ENCODE measurements around the gene DPRX.

The DPRX gene

DNA sequence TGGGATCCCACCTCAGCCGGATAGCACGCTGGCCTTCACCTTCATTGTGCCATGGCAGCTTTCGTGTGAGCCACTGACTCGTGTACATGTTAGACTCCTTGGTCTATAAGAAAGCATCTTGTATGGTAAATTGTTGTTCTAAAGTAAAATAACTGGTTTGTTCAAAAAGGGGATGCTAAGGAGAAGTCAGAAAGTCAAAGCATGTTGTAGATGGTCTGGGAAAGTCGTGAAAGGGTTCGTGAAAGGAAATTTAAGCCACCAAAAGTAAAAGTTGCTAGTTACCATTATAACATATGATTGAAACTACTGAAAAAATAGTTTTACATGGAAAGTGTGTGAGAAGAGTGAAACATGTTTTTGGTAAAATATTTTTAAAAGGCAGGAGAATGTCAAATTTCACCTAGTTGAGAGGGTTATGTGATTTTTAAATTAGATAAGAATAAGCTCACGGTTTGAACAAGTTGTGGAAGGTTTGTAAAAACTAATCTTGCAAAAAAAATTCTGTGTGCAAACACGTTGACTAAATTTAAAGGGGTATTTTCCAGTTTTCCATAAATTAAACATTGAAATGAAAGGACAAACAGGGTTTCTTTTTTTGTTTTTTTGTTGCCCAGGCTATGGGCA lies 23.4 kb downstream of the DPRX start:
- TF ChIP-seq, protein P1, sequence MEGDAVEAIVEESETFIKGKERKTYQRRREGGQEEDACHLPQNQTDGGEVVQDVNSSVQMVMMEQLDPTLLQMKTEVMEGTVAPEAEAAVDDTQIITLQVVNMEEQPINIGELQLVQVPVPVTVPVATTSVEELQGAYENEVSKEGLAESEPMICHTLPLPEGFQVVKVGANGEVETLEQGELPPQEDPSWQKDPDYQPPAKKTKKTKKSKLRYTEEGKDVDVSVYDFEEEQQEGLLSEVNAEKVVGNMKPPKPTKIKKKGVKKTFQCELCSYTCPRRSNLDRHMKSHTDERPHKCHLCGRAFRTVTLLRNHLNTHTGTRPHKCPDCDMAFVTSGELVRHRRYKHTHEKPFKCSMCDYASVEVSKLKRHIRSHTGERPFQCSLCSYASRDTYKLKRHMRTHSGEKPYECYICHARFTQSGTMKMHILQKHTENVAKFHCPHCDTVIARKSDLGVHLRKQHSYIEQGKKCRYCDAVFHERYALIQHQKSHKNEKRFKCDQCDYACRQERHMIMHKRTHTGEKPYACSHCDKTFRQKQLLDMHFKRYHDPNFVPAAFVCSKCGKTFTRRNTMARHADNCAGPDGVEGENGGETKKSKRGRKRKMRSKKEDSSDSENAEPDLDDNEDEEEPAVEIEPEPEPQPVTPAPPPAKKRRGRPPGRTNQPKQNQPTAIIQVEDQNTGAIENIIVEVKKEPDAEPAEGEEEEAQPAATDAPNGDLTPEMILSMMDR (IDR thresholded peaks at IDR 0.05; ENCODE audit: insufficient read depth, low read depth, low read length, missing control alignments), result no peak
- H3K4me3 ChIP-seq (ENCODE audit: low read depth, low read length), result no peak overlapping the region
- DNase-seq (ENCODE audit: low read depth), result no peak

DNA sequence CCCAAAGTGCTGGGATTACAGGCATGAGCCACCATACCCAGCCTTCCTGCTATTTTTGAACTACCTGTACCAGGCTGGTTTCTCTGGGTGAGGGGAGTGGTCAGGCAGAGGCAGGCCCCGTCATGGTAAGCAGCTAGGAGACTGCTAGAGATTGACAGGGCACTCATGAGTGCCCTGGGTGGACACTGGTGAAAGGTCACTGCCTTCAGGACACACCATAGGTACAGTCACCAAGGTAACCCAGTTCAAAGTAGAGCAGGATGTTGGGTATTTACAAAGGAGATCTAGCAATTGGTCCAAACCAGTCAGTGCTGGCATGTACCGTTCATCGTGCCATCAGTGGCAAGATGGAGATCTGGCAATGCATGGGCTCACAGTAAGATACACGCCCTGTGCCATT lies 25.5 kb downstream of the DPRX start:
- TF ChIP-seq, protein P1 (IDR thresholded peaks at IDR 0.05; ENCODE audit: insufficient read depth, low read depth, low read length, missing control alignments), result no peak
- no peak overlapping the region for H3K4me3 ChIP-seq (ENCODE audit: low read depth, low read length)
- no peak for DNase-seq (ENCODE audit: low read depth)

DNA sequence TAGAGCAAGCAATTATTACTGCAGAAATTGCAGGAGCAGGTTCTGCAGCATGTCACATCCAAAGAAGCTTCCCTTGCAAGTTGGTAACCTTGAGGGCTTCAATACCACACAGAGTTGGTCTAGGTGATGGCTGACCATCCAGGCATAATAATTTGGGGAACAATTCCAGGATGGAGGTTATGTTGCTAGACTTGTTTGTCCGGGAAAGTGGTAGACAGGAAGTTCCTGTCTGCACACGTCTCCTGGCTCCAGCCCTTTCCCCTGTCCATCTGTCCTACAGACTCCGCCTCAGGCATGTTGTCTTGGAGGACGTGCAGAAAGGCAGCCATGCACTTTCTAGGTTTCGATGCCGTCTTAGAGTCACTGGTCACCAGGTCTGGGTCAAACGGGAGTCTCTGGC lies 26.0 kb downstream of the DPRX start:
- no peak for DNase-seq (ENCODE audit: low read depth)
- no peak overlapping the region for H3K4me3 ChIP-seq (ENCODE audit: low read depth, low read length)
- TF ChIP-seq, protein P1 (IDR thresholded peaks at IDR 0.05; ENCODE audit: insufficient read depth, low read depth, low read length, missing control alignments), result no peak

DNA sequence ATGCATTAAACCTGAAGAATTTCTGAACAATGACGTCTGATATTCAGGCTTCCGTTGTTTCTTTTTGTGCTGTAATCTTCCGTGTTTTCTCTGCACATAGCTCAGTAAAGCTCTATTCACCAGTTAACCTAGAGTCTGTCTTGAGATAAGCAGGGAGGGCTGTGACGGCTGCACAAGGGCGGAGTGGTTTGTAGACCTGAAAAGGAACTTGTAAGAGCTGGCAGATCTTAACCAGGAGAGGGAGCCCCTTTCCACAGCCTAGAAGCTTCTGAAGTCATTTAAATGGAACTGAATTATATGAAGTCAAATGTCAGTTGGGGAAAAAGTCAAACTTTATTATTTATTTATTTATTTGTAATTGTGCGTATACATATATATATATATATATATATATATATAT lies 27.5 kb downstream of the DPRX start:
- no peak for DNase-seq (ENCODE audit: low read depth)
- H3K4me3 ChIP-seq (ENCODE audit: low read depth, low read length), result no peak overlapping the region
- TF ChIP-seq, protein P1 (IDR thresholded peaks at IDR 0.05; ENCODE audit: insufficient read depth, low read depth, low read length, missing control alignments), result no peak

DNA sequence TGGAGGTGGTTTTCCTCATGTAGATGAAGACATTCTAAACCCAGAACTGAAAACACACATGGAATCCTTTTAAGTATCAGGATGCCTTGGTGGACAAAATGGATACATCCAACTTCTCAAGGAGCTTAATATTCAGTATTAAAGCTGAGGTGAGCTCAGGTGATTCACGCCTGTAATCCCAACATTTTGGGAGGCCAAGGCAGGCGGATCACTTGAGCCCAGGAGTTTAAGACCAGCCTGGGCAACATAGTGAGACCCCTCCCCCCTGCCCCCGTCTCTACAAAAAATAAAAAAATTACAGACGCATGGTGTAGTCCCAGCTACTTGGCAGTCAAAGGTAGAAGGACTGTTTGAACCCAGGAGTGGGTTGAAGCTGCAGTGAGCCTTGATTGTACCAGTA lies 28.8 kb downstream of the DPRX start:
- DNase-seq (ENCODE audit: low read depth), result no peak
- TF ChIP-seq, protein P1 (IDR thresholded peaks at IDR 0.05; ENCODE audit: insufficient read depth, low read depth, low read length, missing control alignments), result no peak
- H3K4me3 ChIP-seq (ENCODE audit: low read depth, low read length), result no peak overlapping the region

DNA sequence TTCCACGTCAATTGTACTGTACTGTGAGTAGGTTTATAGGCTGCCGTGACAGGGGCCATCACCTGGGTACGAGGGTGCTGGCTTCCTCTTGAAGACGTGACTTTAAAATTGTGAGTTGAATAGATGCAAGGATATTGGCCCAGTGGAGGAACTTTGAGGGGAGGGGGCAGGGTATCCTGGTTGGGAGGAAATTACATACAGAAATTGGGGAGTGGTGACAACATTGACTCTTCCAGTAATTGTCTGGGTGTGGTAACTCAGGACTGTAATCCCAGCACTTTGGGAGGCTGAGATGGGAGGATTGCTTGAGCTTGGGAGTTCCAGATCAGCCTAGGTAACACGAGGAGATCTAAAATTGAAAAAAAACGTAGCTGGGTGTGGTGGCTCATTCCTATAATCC lies 30.4 kb downstream of the DPRX start:
- TF ChIP-seq, protein P1 (IDR thresholded peaks at IDR 0.05; ENCODE audit: insufficient read depth, low read depth, low read length, missing control alignments), result no peak
- DNase-seq (ENCODE audit: low read depth), result no peak
- no peak overlapping the region for H3K4me3 ChIP-seq (ENCODE audit: low read depth, low read length)

DNA sequence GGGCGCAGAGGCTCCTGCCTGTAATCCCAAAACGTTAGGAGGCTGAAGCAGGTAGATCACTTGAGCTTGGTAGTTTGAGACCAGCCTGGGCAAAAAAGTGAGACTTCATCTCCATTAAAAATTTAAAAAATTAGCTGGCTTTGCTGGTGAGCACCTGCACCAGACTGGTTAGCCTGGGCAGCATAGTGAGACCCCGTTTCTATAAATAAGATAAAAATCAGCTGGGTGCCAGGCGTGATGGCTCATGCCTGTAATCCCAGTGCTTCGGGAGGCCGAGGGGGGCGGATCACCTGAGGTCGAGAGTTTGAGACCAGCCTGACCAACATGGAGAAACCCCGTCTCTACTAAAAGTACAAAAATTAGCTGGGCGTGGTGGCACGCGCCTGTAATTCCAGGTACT lies 32.4 kb downstream of the DPRX start:
- no peak for DNase-seq (ENCODE audit: low read depth)
- H3K4me3 ChIP-seq (ENCODE audit: low read depth, low read length), result no peak overlapping the region
- TF ChIP-seq, protein P1 (IDR thresholded peaks at IDR 0.05; ENCODE audit: insufficient read depth, low read depth, low read length, missing control alignments), result no peak
